Transverse colon (tissue), 4 donors: Measurements from ENCODE around the gene PLET1.

Experiments used
- CTCF ChIP-seq, 5 experiments: fragments of 200-600 bp in 3 of 5; fragments of 450-650 bp in 2 of 5; sonication (generic) in 3 of 5; IDR thresholded peaks; 1 replicate in 2 of 5; 2 replicates in 3 of 5; pipeline ENCODE4 v1.5.1; 2016 to 2017; ENCODE audit warnings: antibody characterized with exemption in 5 of 5, inconsistent platforms in 3 of 5, mild to moderate bottlenecking in 2 of 5, moderate library complexity in 1 of 5
- POLR2A ChIP-seq: fragments of 450-650 bp; IDR thresholded peaks from one replicate; pipeline ENCODE4 v1.6.1; 2016; ENCODE audit warnings: antibody characterized with exemption, mild to moderate bottlenecking, moderate library complexity
- POLR2AphosphoS5 ChIP-seq, 3 donors: sonication (generic); formaldehyde crosslinking; IDR thresholded peaks; one replicate each; pipeline ENCODE4 v1.6.1; 2016; ENCODE audit warnings: antibody characterized with exemption in 3 of 3

GRCh38 chr11:112247201-112247600, 13.5 kb downstream of the PLET1 start:
- TF ChIP-seq POLR2A (no peak), POLR2AphosphoS5 (IDR thresholded peaks at IDR 0.05) (no peak), CTCF (IDR thresholded peaks at IDR 0.05) (no peak)
